GM12864 (cell line): ENCODE measurements around the gene BTG1.
A peak's percentile ranks its signal among the peaks of the same experiment; 100 is the strongest.

Experiments used
- DNase-seq: peaks from one replicate; pipeline ENCODE4 v3.0.0-alpha.2; 2011; ENCODE audit warnings: low read depth
- H3K4me3 ChIP-seq: 2 replicates; pipeline ENCODE4 v1.5.1; 2011; ENCODE audit warnings: mild to moderate bottlenecking, low read depth, low read length, control low read depth
- CTCF ChIP-seq: IDR thresholded peaks from 2 replicates; pipeline ENCODE4 v1.5.1; 2011; ENCODE audit warnings: low read depth, mild to moderate bottlenecking, moderate library complexity, low read length, control low read depth, inconsistent platforms; ENCODE audit errors: missing control alignments

Gene BTG1

GRCh38 chr12:92144631-92145480 is 790 bp downstream of the BTG1 start:
- no peak for TF ChIP-seq CTCF
- peak overlapping the region; percentile 99 for H3K4me3 ChIP-seq
- DNase-seq = no peak

GRCh38 chr12:92143686-92144630 is 1.7 kb downstream of the BTG1 start:
- H3K4me3 ChIP-seq = peak overlapping the region; percentile 99
- TF ChIP-seq CTCF = peak; percentile 84
- DNase-seq = peak; percentile 83

- H3K4me3 ChIP-seq = peak overlapping the region; percentile 99
- DNase-seq = no peak
- TF ChIP-seq CTCF = no peak
Measured at GRCh38 chr12:92143258-92143657, 2.4 kb downstream of the BTG1 start.

- no peak for DNase-seq
- peak overlapping the region; percentile 99 for H3K4me3 ChIP-seq
- TF ChIP-seq CTCF = no peak
Measured at GRCh38 chr12:92142251-92142926, 3.3 kb downstream of the BTG1 start.

GRCh38 chr12:92141591-92142121 is 4.0 kb downstream of the BTG1 start:
- H3K4me3 ChIP-seq = peak overlapping the region; percentile 99
- no peak for DNase-seq
- TF ChIP-seq CTCF = no peak

- H3K4me3 ChIP-seq = peak overlapping the region; percentile 99
- TF ChIP-seq CTCF = no peak
- no peak for DNase-seq
Measured at GRCh38 chr12:92140896-92141536, 4.6 kb downstream of the BTG1 start.
